ENCODE data around the gene ACSL6. TPM values are rescaled to one million over a fixed set of nuclear protein-coding genes. Genes with fewer than 3 reads are reported as not detected.

The ACSL6 gene
- total RNA-seq, 3 donors from 2014 or later, result 25.0 to 38.0 (median 27.1) TPM

GRCh38 chr5:132025403-132025971 is 14.0 kb upstream of the ACSL6 start:
- Mint-ChIP-seq H3K36me3 (ENCODE audit: insufficient read depth) (no peaks in the 10 kb centered on the region), H3K27me3 (ENCODE audit: low read depth) (no peaks in the 10 kb centered on the region), H3K4me1 (ENCODE audit: low read depth) (peaks cover 20% of the 10 kb centered on the region), H3K9me3 (no peaks in the 10 kb centered on the region), H3K4me3 (no peak overlapping the region)
- no peak for ATAC-seq
- no peak for DNase-seq

GRCh38 chr5:132024789-132025402 is 13.4 kb upstream of the ACSL6 start:
- Mint-ChIP-seq H3K36me3 (ENCODE audit: insufficient read depth) (no peaks in the 10 kb centered on the region), H3K4me1 (ENCODE audit: low read depth) (peaks cover 25% of the 10 kb centered on the region), H3K27me3 (ENCODE audit: low read depth) (no peaks in the 10 kb centered on the region), H3K4me3 (no peak overlapping the region), H3K9me3 (no peaks in the 10 kb centered on the region)
- ATAC-seq, result no peak
- DNase-seq, result no peak

GRCh38 chr5:132024117-132024435 is 12.6 kb upstream of the ACSL6 start:
- Mint-ChIP-seq H3K9me3 (no peaks in the 10 kb centered on the region), H3K36me3 (ENCODE audit: insufficient read depth) (no peaks in the 10 kb centered on the region)
- no peak for DNase-seq

GRCh38 chr5:132023258-132024116 is 12.0 kb upstream of the ACSL6 start:
- no peak for DNase-seq
- ATAC-seq, result no peak
- Mint-ChIP-seq H3K9me3 (no peaks in the 10 kb centered on the region), H3K36me3 (ENCODE audit: insufficient read depth) (no peaks in the 10 kb centered on the region), H3K4me3 (no peak overlapping the region), H3K27me3 (ENCODE audit: low read depth) (no peaks in the 10 kb centered on the region), H3K4me1 (ENCODE audit: low read depth) (peaks cover 37% of the 10 kb centered on the region)

More at GRCh38 chr5:132024117-132024435, 12.6 kb upstream of the ACSL6 start:
- ATAC-seq, result no peak
- no peak overlapping the region for H3K4me3 Mint-ChIP-seq
- H3K27me3 Mint-ChIP-seq (ENCODE audit: low read depth), result no peaks in the 10 kb centered on the region
- peaks cover 32% of the 10 kb centered on the region for H3K4me1 Mint-ChIP-seq (ENCODE audit: low read depth)

GRCh38 chr5:132022737-132023136 is 11.3 kb upstream of the ACSL6 start:
- H3K36me3 Mint-ChIP-seq (ENCODE audit: insufficient read depth), result no peaks in the 10 kb centered on the region
- peaks cover 37% of the 10 kb centered on the region for H3K4me1 Mint-ChIP-seq (ENCODE audit: low read depth)
- no peaks in the 10 kb centered on the region for H3K9me3 Mint-ChIP-seq
- no peak overlapping the region for H3K4me3 Mint-ChIP-seq
- peaks cover 1% of the 10 kb centered on the region for H3K27me3 Mint-ChIP-seq (ENCODE audit: low read depth)
- DNase-seq (no peak), ATAC-seq (no peak)

- peaks cover 3% of the 10 kb centered on the region for H3K27me3 Mint-ChIP-seq (ENCODE audit: low read depth)
- no peak for DNase-seq
- no peaks in the 10 kb centered on the region for H3K9me3 Mint-ChIP-seq
- no peaks in the 10 kb centered on the region for H3K36me3 Mint-ChIP-seq (ENCODE audit: insufficient read depth)
- no peak for ATAC-seq
- H3K4me3 Mint-ChIP-seq, result no peak overlapping the region
- peaks cover 39% of the 10 kb centered on the region for H3K4me1 Mint-ChIP-seq (ENCODE audit: low read depth)
Measured at GRCh38 chr5:132021654-132022053, 10.2 kb upstream of the ACSL6 start.

GRCh38 chr5:132020568-132021339 is 9.3 kb upstream of the ACSL6 start:
- H3K9me3 Mint-ChIP-seq, result no peaks in the 10 kb centered on the region
- peaks cover 46% of the 10 kb centered on the region for H3K4me1 Mint-ChIP-seq (ENCODE audit: low read depth)
- peaks cover 9% of the 10 kb centered on the region for H3K27me3 Mint-ChIP-seq (ENCODE audit: low read depth)
- no peaks in the 10 kb centered on the region for H3K36me3 Mint-ChIP-seq (ENCODE audit: insufficient read depth)
- peak overlapping the region; percentile 35 for H3K4me3 Mint-ChIP-seq
- ATAC-seq (peak; percentile 20 to 28), DNase-seq (no peak)

- Mint-ChIP-seq H3K4me3 (peak overlapping the region; percentile 43), H3K36me3 (ENCODE audit: insufficient read depth) (no peaks in the 10 kb centered on the region), H3K9me3 (no peaks in the 10 kb centered on the region), H3K27me3 (ENCODE audit: low read depth) (peaks cover 9% of the 10 kb centered on the region), H3K4me1 (ENCODE audit: low read depth) (peaks cover 46% of the 10 kb centered on the region)
- ATAC-seq, result peak; percentile 93 to 94
- DNase-seq, result peak; percentile 56
Measured at GRCh38 chr5:132019857-132020555, 8.5 kb upstream of the ACSL6 start.

- Mint-ChIP-seq H3K4me3 (no peak overlapping the region), H3K27me3 (ENCODE audit: low read depth) (peaks cover 9% of the 10 kb centered on the region), H3K4me1 (ENCODE audit: low read depth) (peaks cover 46% of the 10 kb centered on the region), H3K9me3 (no peaks in the 10 kb centered on the region), H3K36me3 (ENCODE audit: insufficient read depth) (no peaks in the 10 kb centered on the region)
- no peak for DNase-seq
- no peak for ATAC-seq
Measured at GRCh38 chr5:132019337-132019736, 7.9 kb upstream of the ACSL6 start.

GRCh38 chr5:132017738-132018625 is 6.5 kb upstream of the ACSL6 start:
- no peak overlapping the region for H3K4me3 Mint-ChIP-seq
- no peak for ATAC-seq
- DNase-seq, result no peak
- peaks cover 17% of the 10 kb centered on the region for H3K27me3 Mint-ChIP-seq (ENCODE audit: low read depth)
- H3K36me3 Mint-ChIP-seq (ENCODE audit: insufficient read depth), result no peaks in the 10 kb centered on the region
- H3K4me1 Mint-ChIP-seq (ENCODE audit: low read depth), result peaks cover 46% of the 10 kb centered on the region
- H3K9me3 Mint-ChIP-seq, result no peaks in the 10 kb centered on the region

- peaks cover 49% of the 10 kb centered on the region for H3K4me1 Mint-ChIP-seq (ENCODE audit: low read depth)
Measured at GRCh38 chr5:132017316-132017715, 5.9 kb upstream of the ACSL6 start.

GRCh38 chr5:132016721-132017250 is 5.3 kb upstream of the ACSL6 start:
- H3K4me3 Mint-ChIP-seq, result no peak overlapping the region
- peaks cover 52% of the 10 kb centered on the region for H3K4me1 Mint-ChIP-seq (ENCODE audit: low read depth)
- no peak for DNase-seq
- no peak for ATAC-seq
- peaks cover 21% of the 10 kb centered on the region for H3K27me3 Mint-ChIP-seq (ENCODE audit: low read depth)
- no peaks in the 10 kb centered on the region for H3K9me3 Mint-ChIP-seq
- H3K36me3 Mint-ChIP-seq (ENCODE audit: insufficient read depth), result no peaks in the 10 kb centered on the region

More at GRCh38 chr5:132017316-132017715, 5.9 kb upstream of the ACSL6 start:
- ATAC-seq (no peak), DNase-seq (no peak)
- no peaks in the 10 kb centered on the region for H3K9me3 Mint-ChIP-seq
- no peaks in the 10 kb centered on the region for H3K36me3 Mint-ChIP-seq (ENCODE audit: insufficient read depth)
- peaks cover 20% of the 10 kb centered on the region for H3K27me3 Mint-ChIP-seq (ENCODE audit: low read depth)
- no peak overlapping the region for H3K4me3 Mint-ChIP-seq

- Mint-ChIP-seq H3K4me1 (ENCODE audit: low read depth) (peaks cover 39% of the 10 kb centered on the region), H3K9me3 (no peaks in the 10 kb centered on the region), H3K36me3 (ENCODE audit: insufficient read depth) (no peaks in the 10 kb centered on the region), H3K4me3 (no peak overlapping the region), H3K27me3 (ENCODE audit: low read depth) (peaks cover 30% of the 10 kb centered on the region)
- ATAC-seq (no peak), DNase-seq (no peak)
Measured at GRCh38 chr5:132013711-132014110, 2.3 kb upstream of the ACSL6 start.
